Measurements from ENCODE around the gene APOM.

Gene APOM

DNA sequence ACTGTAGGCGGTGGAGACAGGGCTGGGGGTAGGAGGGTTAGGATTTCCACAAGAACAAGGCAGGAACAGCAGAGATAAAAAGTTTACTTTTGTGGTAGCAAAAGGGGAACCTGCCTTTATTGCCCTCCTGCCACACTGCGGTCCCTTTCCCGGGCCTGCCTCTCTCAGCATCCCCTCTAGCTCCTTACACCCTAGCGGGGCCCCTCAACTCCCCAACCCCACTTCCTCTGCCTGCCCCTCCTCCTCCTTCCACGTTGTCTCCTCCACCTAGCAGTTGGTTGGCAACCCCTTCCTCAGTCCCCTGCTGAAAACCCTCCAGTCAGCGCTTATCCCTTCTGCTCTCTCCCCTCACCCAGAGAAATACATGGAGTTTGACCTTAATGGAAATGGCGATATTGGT, 39.9 kb upstream of the APOM start:
- H3K4me3 ChIP-seq (replicated peaks in 1 of 2; ENCODE audit: low read depth in 2 of 2, low read length in 2 of 2) = no peak overlapping the region
- no peak for DNase-seq (ENCODE audit: low read depth in 2 of 2)

DNA sequence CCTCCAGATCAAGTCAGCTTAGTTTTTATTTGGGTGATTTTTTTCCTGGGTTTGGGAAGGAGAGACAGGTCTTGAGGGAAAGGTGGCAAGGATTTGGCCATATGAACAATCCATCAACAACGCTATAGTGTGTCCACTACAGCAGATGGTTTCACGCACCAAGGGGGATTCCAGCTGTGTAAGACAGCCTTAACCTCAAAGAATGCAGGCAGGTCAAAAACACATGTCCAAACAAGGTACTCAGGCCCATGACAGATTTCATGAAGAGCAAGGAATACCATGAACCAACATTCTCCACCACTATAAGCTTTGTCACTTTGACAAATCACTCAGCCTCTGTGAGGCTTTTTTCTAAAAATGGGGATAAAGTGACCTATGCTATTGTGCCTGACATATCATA, 38.7 kb upstream of the APOM start:
- H3K4me3 ChIP-seq (replicated peaks in 1 of 2; ENCODE audit: low read depth in 2 of 2, low read length in 2 of 2) = no peak overlapping the region
- TF ChIP-seq, protein P1, sequence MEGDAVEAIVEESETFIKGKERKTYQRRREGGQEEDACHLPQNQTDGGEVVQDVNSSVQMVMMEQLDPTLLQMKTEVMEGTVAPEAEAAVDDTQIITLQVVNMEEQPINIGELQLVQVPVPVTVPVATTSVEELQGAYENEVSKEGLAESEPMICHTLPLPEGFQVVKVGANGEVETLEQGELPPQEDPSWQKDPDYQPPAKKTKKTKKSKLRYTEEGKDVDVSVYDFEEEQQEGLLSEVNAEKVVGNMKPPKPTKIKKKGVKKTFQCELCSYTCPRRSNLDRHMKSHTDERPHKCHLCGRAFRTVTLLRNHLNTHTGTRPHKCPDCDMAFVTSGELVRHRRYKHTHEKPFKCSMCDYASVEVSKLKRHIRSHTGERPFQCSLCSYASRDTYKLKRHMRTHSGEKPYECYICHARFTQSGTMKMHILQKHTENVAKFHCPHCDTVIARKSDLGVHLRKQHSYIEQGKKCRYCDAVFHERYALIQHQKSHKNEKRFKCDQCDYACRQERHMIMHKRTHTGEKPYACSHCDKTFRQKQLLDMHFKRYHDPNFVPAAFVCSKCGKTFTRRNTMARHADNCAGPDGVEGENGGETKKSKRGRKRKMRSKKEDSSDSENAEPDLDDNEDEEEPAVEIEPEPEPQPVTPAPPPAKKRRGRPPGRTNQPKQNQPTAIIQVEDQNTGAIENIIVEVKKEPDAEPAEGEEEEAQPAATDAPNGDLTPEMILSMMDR (IDR thresholded peaks at IDR 0.05; ENCODE audit: low read depth, low read length) = no peak
- no peak for DNase-seq (ENCODE audit: low read depth in 2 of 2)

More for the DNA sequence above, 39.9 kb upstream of the APOM start:
- TF ChIP-seq, protein P1 (IDR thresholded peaks at IDR 0.05; ENCODE audit: low read depth, low read length) = no peak

DNA sequence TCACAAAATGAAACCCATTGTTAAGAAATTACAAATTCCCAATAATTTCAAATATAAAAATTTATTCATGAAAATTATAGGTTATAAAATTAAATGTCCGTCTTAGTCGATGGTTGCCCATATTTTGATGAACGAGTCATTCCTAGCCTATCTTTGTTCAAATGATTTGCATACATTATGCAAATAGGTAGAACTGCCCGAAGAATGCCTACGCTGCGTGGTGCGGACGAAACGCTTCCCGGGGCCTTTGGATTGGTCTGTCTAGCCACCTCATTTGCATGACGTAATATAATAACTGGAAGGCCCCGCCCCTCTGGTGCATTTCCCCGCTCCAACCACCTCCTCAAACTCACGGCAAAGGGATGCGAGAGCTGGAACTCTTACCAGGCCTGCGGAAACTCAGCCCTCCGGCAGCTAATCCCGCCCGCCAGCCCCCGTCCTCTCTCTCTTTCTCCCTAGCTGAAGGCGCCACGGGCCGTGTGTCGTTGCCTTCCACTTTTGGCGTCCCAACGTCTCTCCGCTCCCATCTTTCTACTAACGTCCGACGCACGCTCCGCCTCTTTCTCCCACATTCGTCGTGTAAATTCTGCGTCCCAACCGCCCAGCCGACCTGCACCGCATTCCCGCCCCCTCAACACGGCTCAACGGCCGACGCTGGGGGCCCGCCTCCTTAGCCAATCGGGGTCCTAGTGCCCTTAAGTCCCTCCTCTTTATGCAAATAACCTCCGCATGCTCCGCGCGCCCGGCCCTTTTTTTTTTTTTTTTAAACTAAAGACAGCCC, 35.7 kb upstream of the APOM start:
- DNase-seq (ENCODE audit: low read depth in 2 of 2) = peak; percentile 100
- TF ChIP-seq, protein P1 (IDR thresholded peaks at IDR 0.05; ENCODE audit: low read depth, low read length) = no peak
- H3K4me3 ChIP-seq (replicated peaks in 1 of 2; ENCODE audit: low read depth in 2 of 2, low read length in 2 of 2) = peak overlapping the region; percentile 61 to 72

DNA sequence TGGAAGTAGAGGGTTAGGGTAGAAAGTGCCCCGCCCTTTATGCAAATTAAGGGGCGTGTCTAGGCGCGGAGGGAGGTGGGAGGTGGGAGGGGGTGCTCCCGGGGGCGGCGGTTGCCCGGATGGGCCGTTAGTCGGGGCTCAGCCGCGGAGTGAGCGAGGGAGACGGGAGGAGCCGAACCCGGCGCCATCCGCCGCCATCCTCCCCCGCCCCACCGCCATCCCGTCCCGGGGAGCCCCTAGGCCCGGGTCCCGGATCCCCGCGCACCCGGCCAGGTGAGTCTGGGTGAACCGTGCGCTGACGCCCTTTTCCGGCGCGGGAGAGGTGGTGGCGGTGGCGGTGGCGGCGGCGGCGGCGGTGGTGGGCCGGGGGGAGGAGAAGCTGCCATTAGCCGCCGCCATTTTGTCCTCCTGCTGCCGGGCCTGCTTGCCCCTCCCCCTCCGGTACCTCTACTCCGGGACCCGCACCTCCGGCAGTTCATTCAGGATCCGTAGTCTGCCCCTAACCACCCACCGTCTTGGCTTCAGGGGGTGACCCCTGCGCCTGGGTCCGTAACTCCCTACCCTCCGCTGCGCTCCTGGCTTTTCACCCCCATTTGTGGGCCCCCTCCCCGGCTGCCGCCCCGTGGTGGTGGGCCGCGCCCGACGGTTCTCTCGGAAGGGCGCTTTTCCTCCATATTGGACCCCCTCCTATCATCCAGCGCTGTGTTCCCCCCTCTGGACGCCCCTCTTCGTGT, 34.9 kb upstream of the APOM start, which contains the start of gene PRRC2A:
Gene PRRC2A (plus strand): TSS at position 130 of the 734 bp plus-strand sequence. CDS start 2,075 bp downstream, outside the sequence.
- TF ChIP-seq, protein P1 (IDR thresholded peaks at IDR 0.05; ENCODE audit: low read depth, low read length) = no peak
- H3K4me3 ChIP-seq (replicated peaks in 1 of 2; ENCODE audit: low read depth in 2 of 2, low read length in 2 of 2) = peak within 1 kb of the TSS; percentile 90 to 92
- no peak for DNase-seq (ENCODE audit: low read depth in 2 of 2)

DNA sequence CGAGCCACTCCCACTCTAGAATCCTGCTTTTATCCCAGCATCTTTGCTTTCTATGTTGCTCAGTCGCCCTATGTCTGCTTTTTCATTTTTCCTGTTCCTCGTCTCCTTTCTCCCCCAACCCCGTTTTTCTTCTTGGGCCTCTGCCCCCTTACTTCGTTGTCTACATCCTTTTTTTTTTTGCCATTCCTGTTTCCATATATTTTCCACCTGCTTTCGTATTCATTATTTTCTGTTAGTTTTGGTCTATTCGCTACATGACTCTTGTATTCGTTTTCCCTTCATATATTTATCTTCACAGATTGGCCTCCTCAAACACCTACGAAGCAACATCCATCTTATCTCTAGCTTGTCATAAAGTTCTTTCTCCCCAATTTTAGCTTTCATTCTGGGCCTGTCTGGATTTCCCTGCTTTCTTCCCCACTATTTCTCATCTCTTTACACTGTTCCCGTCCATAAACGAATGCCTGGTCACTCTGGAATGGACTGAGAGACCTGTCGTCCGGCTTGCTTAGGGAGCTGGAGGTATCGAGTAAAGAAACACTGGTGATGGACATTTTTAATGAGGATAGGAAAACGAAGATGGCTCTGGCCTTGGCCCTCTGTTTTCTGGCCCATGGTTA, 34.3 kb upstream of the APOM start:
- TF ChIP-seq, protein P1 (IDR thresholded peaks at IDR 0.05; ENCODE audit: low read depth, low read length) = no peak
- H3K4me3 ChIP-seq (replicated peaks in 1 of 2; ENCODE audit: low read depth in 2 of 2, low read length in 2 of 2) = peak overlapping the region; percentile 90 to 92
- no peak for DNase-seq (ENCODE audit: low read depth in 2 of 2)

DNA sequence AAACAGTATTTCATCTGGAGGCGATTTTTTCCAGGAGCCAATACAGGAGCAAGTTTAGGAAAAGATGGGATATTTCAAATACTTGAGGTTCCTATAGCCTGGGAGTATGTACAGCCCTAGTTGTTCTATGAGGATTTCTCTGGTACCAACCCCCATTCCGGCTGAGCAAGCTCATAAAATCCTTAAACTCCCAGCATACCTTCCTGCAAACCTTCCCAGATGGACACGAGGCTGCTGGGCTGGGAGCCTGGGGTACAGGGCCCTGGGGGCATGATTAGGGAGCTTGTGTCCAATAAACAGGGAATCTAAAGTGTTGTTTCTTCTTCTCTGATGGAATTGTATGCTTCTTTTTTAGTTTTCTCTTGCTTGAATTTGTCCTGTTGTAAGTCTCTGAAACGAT, 33.7 kb upstream of the APOM start:
- DNase-seq (ENCODE audit: low read depth in 2 of 2) = no peak
- TF ChIP-seq, protein P1 (IDR thresholded peaks at IDR 0.05; ENCODE audit: low read depth, low read length) = no peak
- peak overlapping the region; percentile 90 to 92 for H3K4me3 ChIP-seq (replicated peaks in 1 of 2; ENCODE audit: low read depth in 2 of 2, low read length in 2 of 2)
